Measurements from ENCODE around the gene CAB39. TPM values are rescaled to one million over a fixed set of nuclear protein-coding genes. Genes with fewer than 3 reads are reported as not detected.
A peak's percentile ranks its signal among the peaks of the same experiment; 100 is the strongest.

The CAB39 gene
- total RNA-seq, 1 donor: 53.2 TPM

DNA sequence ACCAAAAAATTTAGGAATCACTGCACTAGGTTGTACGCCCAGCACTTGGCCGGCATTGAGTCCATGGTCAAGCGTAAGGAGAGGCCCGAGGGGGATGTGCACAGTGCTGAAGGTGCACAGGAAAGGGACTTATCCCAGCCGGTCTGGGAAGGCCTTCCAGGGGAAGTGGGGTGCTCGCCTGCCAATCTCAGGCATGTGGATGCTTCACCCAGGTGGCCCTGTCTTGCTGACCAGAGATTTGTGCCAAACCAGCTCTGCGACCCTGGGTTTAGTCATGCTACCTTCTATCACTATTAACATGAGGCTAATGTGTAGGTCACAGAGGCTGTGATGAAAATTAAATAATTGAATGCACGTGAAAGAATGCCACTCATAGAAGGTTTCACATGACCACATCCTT lies 150.4 kb downstream of the CAB39 start:
- H2AFZ ChIP-seq (ENCODE audit: low read length): no peak overlapping the region
- H3K4me2 ChIP-seq (ENCODE audit: insufficient read depth, low read length): no peak overlapping the region
- no peaks in the 10 kb centered on the region for H3K9me3 ChIP-seq (ENCODE audit: low read depth, low read length)
- peaks cover 6% of the 10 kb centered on the region for H3K4me1 ChIP-seq (ENCODE audit: insufficient read depth, low read length)
- DNase-seq (ENCODE audit: insufficient read length, low spot score, missing footprints): peak; percentile 53
- H3K79me2 ChIP-seq (ENCODE audit: insufficient read depth, low read length): no peaks in the 10 kb centered on the region
- H4K20me1 ChIP-seq (ENCODE audit: insufficient read depth, low read length): peaks cover 11% of the 10 kb centered on the region
- H3K27ac ChIP-seq (ENCODE audit: low read depth, low read length): no peak overlapping the region
- H3K36me3 ChIP-seq (ENCODE audit: insufficient read depth, low read length): no peaks in the 10 kb centered on the region
- TF ChIP-seq, protein P1, sequence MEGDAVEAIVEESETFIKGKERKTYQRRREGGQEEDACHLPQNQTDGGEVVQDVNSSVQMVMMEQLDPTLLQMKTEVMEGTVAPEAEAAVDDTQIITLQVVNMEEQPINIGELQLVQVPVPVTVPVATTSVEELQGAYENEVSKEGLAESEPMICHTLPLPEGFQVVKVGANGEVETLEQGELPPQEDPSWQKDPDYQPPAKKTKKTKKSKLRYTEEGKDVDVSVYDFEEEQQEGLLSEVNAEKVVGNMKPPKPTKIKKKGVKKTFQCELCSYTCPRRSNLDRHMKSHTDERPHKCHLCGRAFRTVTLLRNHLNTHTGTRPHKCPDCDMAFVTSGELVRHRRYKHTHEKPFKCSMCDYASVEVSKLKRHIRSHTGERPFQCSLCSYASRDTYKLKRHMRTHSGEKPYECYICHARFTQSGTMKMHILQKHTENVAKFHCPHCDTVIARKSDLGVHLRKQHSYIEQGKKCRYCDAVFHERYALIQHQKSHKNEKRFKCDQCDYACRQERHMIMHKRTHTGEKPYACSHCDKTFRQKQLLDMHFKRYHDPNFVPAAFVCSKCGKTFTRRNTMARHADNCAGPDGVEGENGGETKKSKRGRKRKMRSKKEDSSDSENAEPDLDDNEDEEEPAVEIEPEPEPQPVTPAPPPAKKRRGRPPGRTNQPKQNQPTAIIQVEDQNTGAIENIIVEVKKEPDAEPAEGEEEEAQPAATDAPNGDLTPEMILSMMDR (IDR thresholded peaks at IDR 0.05; ENCODE audit: extremely low read depth, low read depth, low read length): no peak
- no peak overlapping the region for H3K4me3 ChIP-seq (ENCODE audit: insufficient read depth, low read length)
- H3K27me3 ChIP-seq (ENCODE audit: insufficient read depth, low read length): peaks cover 29% of the 10 kb centered on the region

DNA sequence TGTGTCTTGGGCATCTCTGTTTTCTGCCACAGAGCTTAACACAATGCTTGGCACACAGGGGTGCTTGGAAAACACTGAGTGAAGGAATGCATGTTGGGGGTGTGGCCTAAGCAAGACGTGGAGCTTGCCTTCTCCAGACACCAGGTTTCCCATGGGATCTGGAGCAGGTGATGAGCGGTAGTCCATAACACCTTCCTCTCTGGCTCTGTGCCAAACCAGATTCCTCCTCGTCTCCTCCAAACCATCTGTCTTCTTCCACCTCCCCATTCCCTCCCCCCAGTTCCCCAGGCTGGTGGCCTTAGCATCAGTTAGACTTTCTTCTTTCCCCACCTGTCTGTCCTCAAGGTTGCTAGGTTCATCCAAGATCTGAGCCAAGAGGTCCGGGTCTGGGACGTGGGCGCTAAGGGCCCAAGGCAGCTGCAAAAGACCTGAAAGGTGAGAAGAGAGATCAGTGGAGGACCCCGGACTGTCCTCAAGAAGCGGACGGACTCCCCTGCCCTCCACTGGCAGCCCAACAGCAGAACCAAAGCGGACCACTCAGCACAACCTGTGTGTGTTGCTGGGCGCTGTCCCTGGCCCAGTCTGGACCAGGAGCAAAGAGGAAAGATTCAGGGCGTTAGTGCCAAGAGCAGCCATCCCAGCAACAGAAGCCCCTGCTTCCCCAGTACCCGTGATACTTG lies 150.9 kb downstream of the CAB39 start:
- no peak overlapping the region for H2AFZ ChIP-seq (ENCODE audit: low read length)
- H3K4me2 ChIP-seq (ENCODE audit: insufficient read depth, low read length): no peak overlapping the region
- H4K20me1 ChIP-seq (ENCODE audit: insufficient read depth, low read length): peaks cover 11% of the 10 kb centered on the region
- peaks cover 25% of the 10 kb centered on the region for H3K27me3 ChIP-seq (ENCODE audit: insufficient read depth, low read length)
- peaks cover 6% of the 10 kb centered on the region for H3K4me1 ChIP-seq (ENCODE audit: insufficient read depth, low read length)
- DNase-seq (ENCODE audit: insufficient read length, low spot score, missing footprints): peak; percentile 63
- no peak overlapping the region for H3K4me3 ChIP-seq (ENCODE audit: insufficient read depth, low read length)
- no peaks in the 10 kb centered on the region for H3K9me3 ChIP-seq (ENCODE audit: low read depth, low read length)
- H3K79me2 ChIP-seq (ENCODE audit: insufficient read depth, low read length): no peaks in the 10 kb centered on the region
- no peaks in the 10 kb centered on the region for H3K36me3 ChIP-seq (ENCODE audit: insufficient read depth, low read length)
- TF ChIP-seq, protein P1 (IDR thresholded peaks at IDR 0.05; ENCODE audit: extremely low read depth, low read depth, low read length): no peak
- no peak overlapping the region for H3K27ac ChIP-seq (ENCODE audit: low read depth, low read length)

DNA sequence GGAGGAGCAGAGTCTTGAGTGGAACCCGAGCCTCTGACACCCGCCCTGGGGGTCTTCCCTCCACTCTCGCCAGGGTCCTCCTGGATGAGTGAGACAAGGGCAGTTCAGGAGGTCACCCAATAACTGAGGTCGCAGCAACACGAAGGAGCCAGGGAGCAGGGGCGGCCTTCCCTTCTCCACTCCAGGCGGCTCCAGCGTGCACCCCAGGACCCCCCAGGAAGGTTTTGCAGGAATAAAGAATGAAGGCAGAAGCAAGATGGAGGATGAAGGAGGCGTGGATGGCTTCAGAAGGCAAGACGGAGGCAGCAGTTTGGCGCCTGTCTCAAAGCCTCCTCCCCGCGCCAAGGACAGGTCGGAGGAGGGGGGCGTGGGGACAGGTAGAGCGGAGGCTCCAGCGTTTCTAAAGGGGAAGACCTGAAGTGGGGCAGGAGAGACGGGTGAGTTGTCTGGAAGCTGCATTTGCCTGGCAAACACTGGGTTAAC lies 151.5 kb downstream of the CAB39 start:
- no peak overlapping the region for H3K27ac ChIP-seq (ENCODE audit: low read depth, low read length)
- H3K27me3 ChIP-seq (ENCODE audit: insufficient read depth, low read length): peaks cover 19% of the 10 kb centered on the region
- H3K4me2 ChIP-seq (ENCODE audit: insufficient read depth, low read length): peak overlapping the region; percentile 90
- H3K4me1 ChIP-seq (ENCODE audit: insufficient read depth, low read length): peaks cover 6% of the 10 kb centered on the region
- peak overlapping the region; percentile 76 for H3K4me3 ChIP-seq (ENCODE audit: insufficient read depth, low read length)
- no peaks in the 10 kb centered on the region for H3K36me3 ChIP-seq (ENCODE audit: insufficient read depth, low read length)
- no peaks in the 10 kb centered on the region for H3K9me3 ChIP-seq (ENCODE audit: low read depth, low read length)
- H3K79me2 ChIP-seq (ENCODE audit: insufficient read depth, low read length): no peaks in the 10 kb centered on the region
- DNase-seq (ENCODE audit: insufficient read length, low spot score, missing footprints): peak; percentile 44
- TF ChIP-seq, protein P1 (IDR thresholded peaks at IDR 0.05; ENCODE audit: extremely low read depth, low read depth, low read length): no peak
- H2AFZ ChIP-seq (ENCODE audit: low read length): peak overlapping the region; percentile 84
- peaks cover 12% of the 10 kb centered on the region for H4K20me1 ChIP-seq (ENCODE audit: insufficient read depth, low read length)

DNA sequence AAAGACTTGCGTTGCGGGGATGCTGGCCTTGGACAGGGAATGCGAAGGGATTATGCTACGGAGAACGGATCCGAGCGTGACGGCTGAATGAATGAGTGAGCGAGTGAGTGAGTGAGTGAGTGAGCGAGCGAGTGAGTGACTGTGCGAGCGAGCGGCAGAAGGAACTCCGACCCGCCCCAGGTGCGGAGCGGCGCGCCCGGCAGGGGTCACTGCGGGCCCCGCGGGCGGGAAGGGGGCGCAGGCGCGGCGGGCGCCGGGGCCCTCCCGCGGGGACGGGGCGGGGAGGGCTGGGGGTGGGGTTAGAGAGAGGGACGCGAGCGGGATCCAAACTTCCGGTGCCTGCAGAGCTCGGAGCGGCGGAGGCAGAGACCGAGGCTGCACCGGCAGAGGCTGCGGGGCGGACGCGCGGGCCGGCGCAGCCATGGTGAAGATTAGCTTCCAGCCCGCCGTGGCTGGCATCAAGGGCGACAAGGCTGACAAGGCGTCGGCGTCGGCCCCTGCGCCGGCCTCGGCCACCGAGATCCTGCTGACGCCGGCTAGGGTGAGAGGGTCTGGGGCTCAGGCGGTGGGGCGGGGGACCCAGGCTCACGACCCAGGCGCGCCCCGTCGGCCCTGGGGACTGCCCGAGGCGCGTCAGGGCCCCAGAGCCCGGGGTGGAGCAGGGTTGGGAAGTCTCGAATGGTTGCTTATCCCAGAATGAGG lies 152.1 kb downstream of the CAB39 start, which contains the start of gene ITM2C:
TSS of gene ITM2C (plus strand) at position 338 of the 702 bp plus-strand sequence. CDS start at position 422, 84 bp downstream.
- Histone ChIP-seq H3K36me3 (ENCODE audit: insufficient read depth, low read length) (no peaks in the 10 kb centered on the region), H3K9me3 (ENCODE audit: low read depth, low read length) (no peaks in the 10 kb centered on the region), H3K27ac (ENCODE audit: low read depth, low read length) (no peak within 1 kb of the TSS), H3K4me1 (ENCODE audit: insufficient read depth, low read length) (peaks cover 6% of the 10 kb centered on the region), H2AFZ (ENCODE audit: low read length) (peak within 1 kb of the TSS; percentile 84), H3K27me3 (ENCODE audit: insufficient read depth, low read length) (peaks cover 17% of the 10 kb centered on the region), H3K4me3 (ENCODE audit: insufficient read depth, low read length) (peak within 1 kb of the TSS; percentile 76), H3K79me2 (ENCODE audit: insufficient read depth, low read length) (no peaks in the 10 kb centered on the region), H3K4me2 (ENCODE audit: insufficient read depth, low read length) (peak within 1 kb of the TSS; percentile 90), H4K20me1 (ENCODE audit: insufficient read depth, low read length) (peaks cover 15% of the 10 kb centered on the region)
- DNase-seq (ENCODE audit: insufficient read length, low spot score, missing footprints): peak; percentile 97
- TF ChIP-seq, protein P1 (IDR thresholded peaks at IDR 0.05; ENCODE audit: extremely low read depth, low read depth, low read length): peak; percentile 6

All from osteoblast (primary cell).